ENCODE measurements around the gene PKP2.
"Not testable (repeated sequence)": the region's sequence is repeated elsewhere in the genome, so short reads cannot be mapped to it uniquely, and the experiment has no call there.

Gene PKP2

DNA sequence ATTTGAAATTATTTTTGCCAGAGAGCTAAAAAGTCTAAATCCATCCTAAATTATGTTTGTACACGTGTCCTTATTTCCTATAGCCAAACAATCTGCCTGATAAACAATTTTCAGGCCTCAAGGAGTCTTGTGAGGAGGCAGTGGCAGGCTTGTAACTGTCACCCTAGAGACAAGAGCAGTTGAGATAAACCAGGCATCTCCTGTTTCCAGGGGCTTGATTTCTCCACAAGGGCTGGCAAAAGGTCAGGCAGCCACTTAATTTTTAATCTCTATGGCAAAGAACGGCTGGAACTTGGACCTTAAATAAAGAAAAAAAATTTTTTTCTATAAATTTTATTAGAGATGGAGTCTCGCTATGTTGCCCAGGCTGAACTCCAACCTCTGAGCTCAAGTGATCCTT, 15.5 kb downstream of the PKP2 start:
- Histone ChIP-seq H3K4me1 (ENCODE audit: control insufficient read depth in 1 of 2, insufficient read depth in 1 of 2, low read depth in 1 of 2, low read length in 1 of 2) (peaks cover 1 to 3% of the 10 kb centered on the region in 2 experiments), H3K4me3 (ENCODE audit: low read depth in 1 of 2, low read length in 1 of 2) (no peak overlapping the region), H3K9me3 (no peaks in the 10 kb centered on the region), H3K27ac (no peak overlapping the region), H3K27me3 (no peaks in the 10 kb centered on the region), H3K36me3 (peaks cover 10% of the 10 kb centered on the region)
- TF ChIP-seq, protein P1, sequence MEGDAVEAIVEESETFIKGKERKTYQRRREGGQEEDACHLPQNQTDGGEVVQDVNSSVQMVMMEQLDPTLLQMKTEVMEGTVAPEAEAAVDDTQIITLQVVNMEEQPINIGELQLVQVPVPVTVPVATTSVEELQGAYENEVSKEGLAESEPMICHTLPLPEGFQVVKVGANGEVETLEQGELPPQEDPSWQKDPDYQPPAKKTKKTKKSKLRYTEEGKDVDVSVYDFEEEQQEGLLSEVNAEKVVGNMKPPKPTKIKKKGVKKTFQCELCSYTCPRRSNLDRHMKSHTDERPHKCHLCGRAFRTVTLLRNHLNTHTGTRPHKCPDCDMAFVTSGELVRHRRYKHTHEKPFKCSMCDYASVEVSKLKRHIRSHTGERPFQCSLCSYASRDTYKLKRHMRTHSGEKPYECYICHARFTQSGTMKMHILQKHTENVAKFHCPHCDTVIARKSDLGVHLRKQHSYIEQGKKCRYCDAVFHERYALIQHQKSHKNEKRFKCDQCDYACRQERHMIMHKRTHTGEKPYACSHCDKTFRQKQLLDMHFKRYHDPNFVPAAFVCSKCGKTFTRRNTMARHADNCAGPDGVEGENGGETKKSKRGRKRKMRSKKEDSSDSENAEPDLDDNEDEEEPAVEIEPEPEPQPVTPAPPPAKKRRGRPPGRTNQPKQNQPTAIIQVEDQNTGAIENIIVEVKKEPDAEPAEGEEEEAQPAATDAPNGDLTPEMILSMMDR (IDR thresholded peaks at IDR 0.05) = no peak

DNA sequence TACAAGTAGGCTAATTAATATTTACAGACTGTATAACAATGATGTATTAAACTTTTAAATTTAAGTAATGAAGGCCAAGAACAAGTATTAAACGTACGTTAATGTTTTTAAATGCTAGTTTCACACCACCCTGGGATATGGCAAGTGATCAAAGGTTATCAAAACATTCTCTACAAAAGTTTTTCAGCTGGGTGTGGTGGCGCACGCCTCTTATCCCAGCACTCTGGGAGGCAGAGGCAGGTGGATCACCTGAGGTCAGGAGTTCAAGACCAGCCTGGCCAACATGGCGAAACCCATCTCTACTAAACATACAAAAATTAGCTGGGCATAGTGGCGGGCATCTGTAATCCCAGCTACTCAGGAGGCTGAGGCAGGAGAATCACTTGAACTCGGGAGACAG, 17.5 kb downstream of the PKP2 start:
- H3K4me3 ChIP-seq (ENCODE audit: low read depth in 1 of 2, low read length in 1 of 2); H3K27ac ChIP-seq; H3K36me3 ChIP-seq; H3K9me3 ChIP-seq; H3K4me1 ChIP-seq (ENCODE audit: control insufficient read depth in 1 of 2, insufficient read depth in 1 of 2, low read depth in 1 of 2, low read length in 1 of 2); H3K27me3 ChIP-seq: not testable (repeated sequence)

DNA sequence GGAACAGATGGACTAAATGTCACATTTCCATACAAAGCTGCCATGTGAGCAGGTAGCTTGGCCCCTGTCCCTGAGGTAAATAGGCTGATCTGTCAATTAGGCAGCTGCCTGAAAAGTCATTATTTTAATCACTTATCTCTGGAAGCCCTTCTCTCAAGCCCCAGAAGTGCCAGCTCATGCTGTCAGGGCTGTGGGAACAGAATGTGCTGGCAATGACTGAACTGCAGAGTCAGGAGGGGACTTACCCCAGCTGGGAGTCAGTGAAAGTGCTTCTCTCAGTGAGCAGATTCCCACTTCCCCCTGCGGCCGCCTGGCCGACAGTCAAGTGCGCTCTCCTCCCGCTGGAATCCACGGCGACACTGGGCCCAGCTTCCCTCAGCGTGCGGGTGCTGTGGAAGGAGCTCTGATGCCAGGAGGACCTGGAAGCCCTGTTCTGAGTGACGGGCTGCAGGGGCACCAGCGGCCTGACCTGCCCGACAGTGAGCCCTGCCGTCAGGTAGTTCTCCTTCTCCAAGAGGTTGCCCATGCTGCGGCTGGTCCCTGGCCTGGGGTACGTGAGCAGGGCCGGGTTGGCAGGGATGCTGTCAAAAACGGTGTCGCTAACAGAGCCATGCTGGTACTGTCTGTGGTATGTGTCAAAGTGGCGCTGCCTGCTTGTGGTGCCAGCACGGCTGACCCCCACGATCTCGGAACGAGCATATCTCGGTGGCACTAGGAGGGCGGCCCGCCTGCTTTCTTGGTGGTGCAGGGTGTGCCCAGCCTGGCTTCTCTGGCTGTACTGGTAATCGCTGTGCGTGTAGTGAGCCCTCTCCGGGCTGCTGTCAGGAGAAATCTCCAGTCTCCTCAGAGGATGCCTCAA, 18.7 kb downstream of the PKP2 start:
- Histone ChIP-seq H3K36me3 (peaks cover 10% of the 10 kb centered on the region), H3K4me1 (ENCODE audit: control insufficient read depth in 1 of 2, insufficient read depth in 1 of 2, low read depth in 1 of 2, low read length in 1 of 2) (peaks cover 7 to 9% of the 10 kb centered on the region in 2 experiments), H3K4me3 (ENCODE audit: low read depth in 1 of 2, low read length in 1 of 2) (no peak overlapping the region), H3K9me3 (no peaks in the 10 kb centered on the region), H3K27me3 (no peaks in the 10 kb centered on the region), H3K27ac (no peak overlapping the region)
- TF ChIP-seq, protein P1 (IDR thresholded peaks at IDR 0.05) = no peak

DNA sequence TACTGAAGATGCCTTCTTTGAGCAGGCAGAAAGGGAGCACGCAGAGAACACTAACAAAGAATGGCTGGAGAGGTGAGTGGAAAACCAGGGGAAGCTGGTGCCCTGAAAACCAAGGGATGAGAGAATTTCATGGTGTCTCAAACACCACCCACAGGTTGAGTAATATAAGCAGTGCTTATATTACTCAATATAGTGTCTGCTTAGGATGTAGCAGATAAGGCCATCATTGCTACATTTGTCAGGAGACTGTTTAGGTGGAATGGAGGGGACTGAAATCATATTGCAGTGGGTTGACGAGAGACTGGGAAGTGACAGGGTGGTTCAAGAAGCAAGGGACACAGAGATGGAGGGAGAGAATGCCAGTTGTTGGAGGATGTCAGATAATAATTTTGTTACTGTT, 20.6 kb downstream of the PKP2 start:
- Histone ChIP-seq H3K4me1 (ENCODE audit: control insufficient read depth in 1 of 2, insufficient read depth in 1 of 2, low read depth in 1 of 2, low read length in 1 of 2) (peaks cover 7 to 9% of the 10 kb centered on the region in 2 experiments), H3K27ac (no peak overlapping the region), H3K36me3 (peaks cover 10% of the 10 kb centered on the region), H3K4me3 (ENCODE audit: low read depth in 1 of 2, low read length in 1 of 2) (no peak overlapping the region), H3K9me3 (no peaks in the 10 kb centered on the region), H3K27me3 (no peaks in the 10 kb centered on the region)
- TF ChIP-seq, protein P1 (IDR thresholded peaks at IDR 0.05) = no peak

DNA sequence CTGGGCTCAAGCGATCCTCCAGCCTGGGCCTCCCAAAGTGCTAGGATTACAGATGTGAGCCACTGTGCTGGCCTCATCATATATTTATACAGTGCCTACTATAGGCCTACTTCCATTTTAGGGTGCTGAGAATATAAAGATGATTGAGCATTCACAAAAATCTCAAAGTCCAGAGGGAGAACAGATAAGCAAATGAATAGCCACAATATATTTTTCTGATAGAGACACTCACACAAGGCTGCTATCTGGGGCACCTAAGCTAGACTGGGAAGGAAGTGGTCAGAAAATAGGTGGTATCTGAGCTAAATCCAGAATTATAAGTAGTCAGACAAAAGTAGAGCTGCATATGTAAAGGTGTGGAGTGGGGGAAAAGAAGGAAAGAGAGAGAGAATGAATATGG, 21.6 kb downstream of the PKP2 start:
- Histone ChIP-seq H3K36me3 (peaks cover 10% of the 10 kb centered on the region), H3K27me3 (no peaks in the 10 kb centered on the region), H3K27ac (no peak overlapping the region), H3K9me3 (no peaks in the 10 kb centered on the region), H3K4me1 (ENCODE audit: control insufficient read depth in 1 of 2, insufficient read depth in 1 of 2, low read depth in 1 of 2, low read length in 1 of 2) (peaks cover 7 to 9% of the 10 kb centered on the region in 2 experiments), H3K4me3 (ENCODE audit: low read depth in 1 of 2, low read length in 1 of 2) (no peak overlapping the region)
- TF ChIP-seq, protein P1 (IDR thresholded peaks at IDR 0.05) = no peak

DNA sequence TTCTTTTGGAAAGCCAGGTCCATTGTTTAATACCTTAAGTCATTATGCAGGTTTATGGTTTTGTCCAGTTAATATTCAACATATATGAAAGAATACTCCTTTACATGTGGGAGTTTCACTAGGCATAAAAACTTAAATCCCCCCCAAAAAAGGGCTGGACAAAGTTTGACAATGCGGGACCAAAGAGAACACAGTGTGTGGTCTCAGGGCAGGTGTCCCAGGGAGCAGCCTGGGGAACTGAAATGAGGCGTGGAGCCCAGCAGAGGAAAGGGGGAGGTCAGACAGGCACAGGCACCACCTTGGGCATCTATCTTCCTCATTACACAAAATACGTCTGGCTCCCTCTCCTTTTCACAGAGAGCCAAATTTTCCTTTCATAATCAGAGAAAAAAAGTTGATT, 22.5 kb downstream of the PKP2 start:
- H3K4me3 ChIP-seq (ENCODE audit: low read depth in 1 of 2, low read length in 1 of 2) = no peak overlapping the region
- TF ChIP-seq, protein P1 (IDR thresholded peaks at IDR 0.05) = no peak
- peaks cover 7 to 9% of the 10 kb centered on the region in 2 experiments for H3K4me1 ChIP-seq (ENCODE audit: control insufficient read depth in 1 of 2, insufficient read depth in 1 of 2, low read depth in 1 of 2, low read length in 1 of 2)
- no peak overlapping the region for H3K27ac ChIP-seq
- H3K9me3 ChIP-seq = no peaks in the 10 kb centered on the region
- peaks cover 13% of the 10 kb centered on the region for H3K36me3 ChIP-seq
- H3K27me3 ChIP-seq = no peaks in the 10 kb centered on the region

DNA sequence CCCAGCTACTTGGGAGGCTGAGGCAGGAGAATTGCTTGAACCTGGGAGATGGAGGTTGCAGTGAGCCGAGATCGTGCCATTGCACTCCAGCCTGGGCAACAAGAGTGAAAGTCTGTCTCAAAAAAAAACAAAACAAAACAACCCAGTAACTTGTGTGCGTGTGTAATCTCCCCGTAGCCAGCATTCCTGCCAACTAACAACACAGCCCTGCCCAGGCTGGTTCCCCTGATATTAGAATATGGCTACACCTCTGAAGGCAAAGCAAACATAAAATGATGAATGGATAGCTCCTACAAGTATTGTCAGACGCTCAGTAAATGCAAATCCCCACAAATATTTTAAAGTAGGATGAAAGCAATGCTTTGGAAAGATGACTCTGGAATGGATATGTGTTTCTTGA, 24.2 kb downstream of the PKP2 start:
- not testable (repeated sequence) for H3K4me3 ChIP-seq (ENCODE audit: low read depth in 1 of 2, low read length in 1 of 2); H3K9me3 ChIP-seq; H3K27ac ChIP-seq; H3K4me1 ChIP-seq (ENCODE audit: control insufficient read depth in 1 of 2, insufficient read depth in 1 of 2, low read depth in 1 of 2, low read length in 1 of 2); H3K27me3 ChIP-seq
- peaks cover 18% of the 10 kb centered on the region for H3K36me3 ChIP-seq
